A673 (cell line): Measurements from ENCODE around the gene LRBA.

Experiments
- CTCF ChIP-seq: fragments of 300-800, 200-600 bp; sonication (generic); conservative IDR thresholded peaks from 2 replicates; pipeline ENCODE4 v1.5.1; 2017; ENCODE audit warnings: low read depth, mild to moderate bottlenecking, antibody characterized with exemption, low read length, moderate library complexity, mixed read lengths
- EZH2 ChIP-seq: fragments of 200-600 bp; sonication (generic); IDR thresholded peaks from 2 replicates; pipeline ENCODE4 v1.6.1; 2017; ENCODE audit warnings: borderline replicate concordance, low read depth, mild to moderate bottlenecking, mixed read lengths, antibody characterized with exemption, low read length; ENCODE audit not compliant: poor library complexity, severe bottlenecking

- no peak for TF ChIP-seq CTCF
- no peak for TF ChIP-seq EZH2
Observed at GRCh38 chr4:150495550-150495949, 519.5 kb downstream of the LRBA start.
